Thoracic aorta (tissue), 2 donors: ENCODE results near the gene LIPA. TPM values are rescaled to one million over a fixed set of nuclear protein-coding genes. Genes with fewer than 3 reads are reported as not detected.

ENCODE experiments used
- ATAC-seq: fragments of 150-250 bp; one replicate; pipeline ENCODE4 v1.8.0; 2017; ENCODE audit warnings: low read depth; ENCODE audit not compliant: insufficient number of reproducible peaks, low FRiP score
- DNase-seq: peaks from one replicate; pipeline ENCODE4 v3.0.0-alpha.2; 2020; ENCODE audit warnings: low spot score
- H3K27ac ChIP-seq, 2 donors: fragments of 200-600 bp; sonication (generic); 1 replicate in 1 of 2; 2 replicates in 1 of 2; pipeline ENCODE4 v1.5.1; 2016; ENCODE audit warnings: mild to moderate bottlenecking in 2 of 2, moderate library complexity in 2 of 2
- H3K27me3 ChIP-seq: fragments of 200-600 bp; sonication (generic); replicated peaks from 2 replicates; pipeline ENCODE4 v1.6.0; 2016; ENCODE audit warnings: mild to moderate bottlenecking; ENCODE audit not compliant: insufficient read depth
- H3K36me3 ChIP-seq: fragments of 200-600 bp; sonication (generic); one replicate; pipeline ENCODE4 v1.5.1; 2016
- H3K4me1 ChIP-seq, 2 donors: fragments of 200-600 bp; sonication (generic); 1 replicate in 1 of 2; 2 replicates in 1 of 2; pipeline versions ENCODE4 v1.5.1 to v1.6.0; 2016; ENCODE audit warnings: low read depth in 2 of 2, mild to moderate bottlenecking in 1 of 2; ENCODE audit not compliant: control insufficient read depth in 1 of 2
- H3K4me3 ChIP-seq: fragments of 200-600 bp; sonication (generic); 2 replicates; pipeline ENCODE4 v1.5.1; 2016; ENCODE audit warnings: mild to moderate bottlenecking
- H3K9me3 ChIP-seq: fragments of 200-600 bp; sonication (generic); 2 replicates; pipeline ENCODE4 v1.5.1; 2016
- total RNA-seq, 2 donors: library from RNA; depleted of rRNA; stranded (reverse); fragments of >200 nt; gene quantifications; one replicate each; pipeline versions ENCODE4 v1.1.0 to v1.2.3, GENCODE V29; 2016
- TF ChIP-seq, protein P1 (sequence below): fragments of 200-600 bp; sonication (generic); IDR thresholded peaks from one replicate; pipeline ENCODE4 v1.5.1; 2019; ENCODE audit warnings: antibody characterized with exemption

The LIPA gene
- total RNA-seq, 2 donors from 2014 or later = 39.7 to 44.2 TPM

DNA sequence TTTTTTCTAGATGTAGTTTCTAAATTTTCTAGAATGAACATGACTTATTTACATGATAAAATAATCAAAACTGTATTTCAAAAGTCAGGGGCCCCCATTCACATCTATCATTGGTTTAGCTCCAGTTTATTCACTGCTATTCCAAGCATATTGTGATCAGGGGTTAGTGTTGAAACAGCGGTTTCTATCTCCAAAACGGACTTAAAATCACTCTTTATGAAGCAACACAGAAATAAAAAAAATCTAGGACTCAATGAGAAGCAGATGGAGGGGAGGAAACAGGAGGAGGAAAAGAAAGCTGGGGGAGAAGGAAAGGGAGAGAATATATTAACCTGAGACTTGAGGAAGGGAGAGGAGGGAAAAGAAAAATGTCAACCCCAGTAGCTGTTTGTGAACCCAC lies 29.7 kb downstream of the LIPA start:
- no peak overlapping the region for H3K27ac ChIP-seq
- DNase-seq = no peak
- H3K36me3 ChIP-seq = peaks cover 8% of the 10 kb centered on the region
- H3K4me1 ChIP-seq = peaks cover 5 to 6% of the 10 kb centered on the region in 2 donors
- no peaks in the 10 kb centered on the region for H3K27me3 ChIP-seq
- H3K9me3 ChIP-seq = no peaks in the 10 kb centered on the region
- TF ChIP-seq, protein P1, sequence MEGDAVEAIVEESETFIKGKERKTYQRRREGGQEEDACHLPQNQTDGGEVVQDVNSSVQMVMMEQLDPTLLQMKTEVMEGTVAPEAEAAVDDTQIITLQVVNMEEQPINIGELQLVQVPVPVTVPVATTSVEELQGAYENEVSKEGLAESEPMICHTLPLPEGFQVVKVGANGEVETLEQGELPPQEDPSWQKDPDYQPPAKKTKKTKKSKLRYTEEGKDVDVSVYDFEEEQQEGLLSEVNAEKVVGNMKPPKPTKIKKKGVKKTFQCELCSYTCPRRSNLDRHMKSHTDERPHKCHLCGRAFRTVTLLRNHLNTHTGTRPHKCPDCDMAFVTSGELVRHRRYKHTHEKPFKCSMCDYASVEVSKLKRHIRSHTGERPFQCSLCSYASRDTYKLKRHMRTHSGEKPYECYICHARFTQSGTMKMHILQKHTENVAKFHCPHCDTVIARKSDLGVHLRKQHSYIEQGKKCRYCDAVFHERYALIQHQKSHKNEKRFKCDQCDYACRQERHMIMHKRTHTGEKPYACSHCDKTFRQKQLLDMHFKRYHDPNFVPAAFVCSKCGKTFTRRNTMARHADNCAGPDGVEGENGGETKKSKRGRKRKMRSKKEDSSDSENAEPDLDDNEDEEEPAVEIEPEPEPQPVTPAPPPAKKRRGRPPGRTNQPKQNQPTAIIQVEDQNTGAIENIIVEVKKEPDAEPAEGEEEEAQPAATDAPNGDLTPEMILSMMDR = no peak
- no peak for ATAC-seq
- no peak overlapping the region for H3K4me3 ChIP-seq

DNA sequence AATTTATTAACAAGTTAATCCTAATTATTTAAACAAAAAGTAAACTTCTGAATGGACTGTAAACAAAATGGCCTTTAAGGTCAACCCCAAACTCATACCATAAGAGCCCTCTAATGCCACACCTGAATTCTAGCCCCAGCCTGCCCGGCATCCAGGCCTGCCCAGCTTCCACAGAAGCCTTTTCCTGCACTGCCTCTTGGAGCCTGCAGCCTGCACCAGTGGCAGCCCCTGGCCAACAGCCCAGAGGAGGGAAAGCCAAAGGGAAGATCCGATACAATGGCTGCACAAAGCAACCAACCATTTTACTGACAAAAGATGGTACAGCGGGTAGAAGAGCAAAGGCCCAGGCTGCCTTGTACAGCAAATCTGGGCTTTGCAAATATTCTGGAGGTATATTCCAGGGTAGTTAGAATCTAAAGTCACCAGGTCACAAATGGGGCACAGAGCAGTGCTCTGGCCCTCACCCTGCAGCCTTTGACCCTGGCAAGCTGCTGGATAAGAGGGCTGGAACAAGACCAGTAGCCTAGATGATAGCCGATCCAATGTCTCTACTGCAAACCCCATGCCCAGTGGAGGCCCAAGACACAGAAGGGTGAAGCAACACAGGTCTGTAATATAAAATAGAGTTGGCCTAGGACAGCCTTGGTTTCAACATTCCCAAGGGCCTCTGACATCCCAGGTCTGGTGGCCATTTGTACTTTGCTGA lies 31.9 kb downstream of the LIPA start:
- Histone ChIP-seq H3K4me3 (no peak overlapping the region), H3K9me3 (no peaks in the 10 kb centered on the region), H3K27me3 (no peaks in the 10 kb centered on the region), H3K36me3 (peaks cover 8% of the 10 kb centered on the region), H3K27ac (no peak overlapping the region), H3K4me1 (peaks cover 5 to 6% of the 10 kb centered on the region in 2 donors)
- DNase-seq (no peak), ATAC-seq (no peak)
- TF ChIP-seq, protein P1 = no peak

DNA sequence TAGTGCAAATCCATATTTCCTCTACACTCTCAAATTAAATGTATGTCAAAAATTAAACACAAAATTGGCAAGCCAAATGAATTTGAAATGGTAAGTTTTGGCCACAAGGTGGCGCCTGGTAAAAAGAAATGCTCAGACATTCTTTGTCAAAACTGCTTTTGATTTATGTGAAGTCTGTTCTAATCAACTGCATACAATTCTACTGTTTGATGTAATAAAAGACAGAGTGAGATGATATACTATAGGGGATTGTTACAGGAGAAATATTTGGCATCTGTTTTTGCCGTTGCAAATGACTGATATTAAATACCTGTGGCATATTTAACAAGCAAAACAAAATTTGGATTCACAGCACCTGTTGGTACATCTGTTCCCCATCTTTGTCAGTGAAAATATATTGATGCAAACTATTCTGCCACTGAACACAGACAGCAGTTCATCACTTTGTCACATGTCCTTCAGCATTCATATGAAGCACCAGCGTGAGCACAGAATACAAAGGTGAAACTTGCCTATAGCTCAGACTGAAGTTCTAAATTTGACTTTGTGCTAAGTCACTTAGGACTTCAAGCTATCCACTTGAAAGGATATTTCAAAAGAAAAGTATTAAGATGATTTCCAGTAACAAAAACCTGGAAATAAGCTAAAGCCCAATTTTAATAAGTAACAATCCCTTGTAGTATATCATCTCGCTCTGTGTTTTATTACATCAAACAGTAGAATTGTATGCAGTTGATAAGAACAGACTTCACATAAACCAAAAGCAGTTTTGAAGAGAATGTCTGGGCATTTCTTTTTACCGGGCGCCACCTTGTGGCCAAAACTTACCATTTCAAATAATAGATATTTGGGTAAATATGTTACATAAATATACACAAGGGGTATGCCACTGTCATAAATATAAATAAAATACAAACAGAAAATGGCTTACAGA lies 34.3 kb downstream of the LIPA start:
- TF ChIP-seq, protein P1 = peak; percentile 66
- Histone ChIP-seq H3K27me3 (no peaks in the 10 kb centered on the region), H3K9me3 (no peaks in the 10 kb centered on the region), H3K36me3 (peaks cover 8% of the 10 kb centered on the region), H3K27ac (peak overlapping the region in 1 of 2 donors; percentile 31), H3K4me1 (peaks cover 5 to 6% of the 10 kb centered on the region in 2 donors), H3K4me3 (peak overlapping the region; percentile 38)
- DNase-seq = no peak
- no peak for ATAC-seq

DNA sequence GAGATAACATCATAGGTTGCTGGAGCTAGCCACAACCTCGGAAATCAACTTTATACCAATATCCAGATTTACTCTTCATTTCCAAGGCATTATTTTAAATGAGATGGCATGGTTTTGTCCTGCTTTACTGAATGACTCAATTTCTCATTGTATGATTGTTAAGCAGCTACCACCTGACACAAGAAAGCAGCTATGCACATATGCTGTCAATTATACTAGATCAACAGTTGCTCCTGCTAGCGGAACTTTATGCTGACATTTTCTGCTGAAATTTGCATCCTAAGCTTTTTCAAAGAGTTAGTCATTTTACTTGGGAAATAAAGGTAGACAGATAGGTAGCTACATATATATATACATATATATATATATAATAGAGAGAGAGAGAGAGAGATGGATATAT lies 35.5 kb downstream of the LIPA start:
- peaks cover 5 to 6% of the 10 kb centered on the region in 2 donors for H3K4me1 ChIP-seq
- no peak for DNase-seq
- TF ChIP-seq, protein P1 = no peak
- no peak for ATAC-seq
- no peak overlapping the region for H3K27ac ChIP-seq
- no peak overlapping the region for H3K4me3 ChIP-seq
- no peaks in the 10 kb centered on the region for H3K9me3 ChIP-seq
- peaks cover 8% of the 10 kb centered on the region for H3K36me3 ChIP-seq
- no peaks in the 10 kb centered on the region for H3K27me3 ChIP-seq

DNA sequence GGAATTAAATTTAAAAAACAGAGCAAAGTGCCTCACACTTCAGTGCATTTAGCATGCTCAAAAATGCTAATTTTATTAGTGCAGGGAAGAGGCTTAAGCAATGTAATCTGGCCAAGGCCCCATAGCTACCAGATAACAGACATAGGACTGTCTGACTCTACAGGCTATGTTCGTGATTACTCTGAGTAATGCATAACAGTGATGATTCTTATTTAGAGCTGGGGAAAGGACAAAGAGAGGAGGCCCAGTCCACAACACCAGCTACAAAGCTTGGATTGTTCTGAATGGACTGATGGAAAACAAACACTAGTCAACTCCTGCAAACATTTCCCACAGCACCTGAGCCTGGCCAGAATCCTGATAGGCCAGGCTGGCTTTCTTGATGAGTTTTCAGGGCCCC lies 36.1 kb downstream of the LIPA start:
- H3K9me3 ChIP-seq = no peaks in the 10 kb centered on the region
- ATAC-seq (no peak), DNase-seq (no peak)
- no peak overlapping the region for H3K4me3 ChIP-seq
- H3K27me3 ChIP-seq = no peaks in the 10 kb centered on the region
- peaks cover 8% of the 10 kb centered on the region for H3K36me3 ChIP-seq
- H3K27ac ChIP-seq = no peak overlapping the region
- TF ChIP-seq, protein P1 = no peak
- peaks cover 5 to 6% of the 10 kb centered on the region in 2 donors for H3K4me1 ChIP-seq
